HG02763 (cell line): ENCODE measurements around the gene TNFRSF14.

Source experiments
- ATAC-seq: cut with Tn5 transposase; IDR thresholded peaks from one replicate; pipeline ENCODE4 v1.9.1; 2021; ENCODE audit warnings: mild to moderate bottlenecking, moderate library complexity; ENCODE audit not compliant: unreplicated experiment

TNFRSF14 gene

GRCh38 chr1:2556277-2556677 lies at the start of gene TNFRSF14:
TNFRSF14 (plus strand) TSS chr1:2556371; CDS start chr1:2556665, 294 bp downstream.
- ATAC-seq = peak; percentile 22

GRCh38 chr1:2506901-2507565 lies 49.1 kb upstream of the TNFRSF14 start:
- ATAC-seq = no peak

DNA sequence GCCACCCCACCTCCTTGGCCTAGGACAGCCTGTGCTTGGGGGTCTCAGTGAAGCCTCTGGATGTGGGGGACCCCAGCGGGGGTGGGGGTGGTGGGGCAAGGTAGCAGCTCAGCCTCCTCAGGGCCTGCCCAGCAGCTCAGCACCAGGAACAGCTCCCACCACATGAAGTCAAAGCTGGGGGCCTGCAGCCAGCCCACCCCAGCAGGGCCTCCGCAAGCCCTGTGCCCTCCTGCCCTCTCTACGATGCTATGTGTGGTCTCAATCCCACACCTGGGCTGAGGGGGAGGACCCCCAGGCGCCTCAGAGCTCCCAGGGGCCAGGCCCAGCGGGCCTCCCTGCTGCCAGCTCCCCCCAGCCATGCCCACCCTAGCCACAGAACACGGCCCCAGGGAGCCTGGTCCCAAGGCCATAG lies 48.4 kb upstream of the TNFRSF14 start:
- no peak for ATAC-seq

- no peak for ATAC-seq
Measured at GRCh38 chr1:2508180-2508579, 48.0 kb upstream of the TNFRSF14 start.

- no peak for ATAC-seq
Measured at GRCh38 chr1:2508751-2509150, 47.4 kb upstream of the TNFRSF14 start.

DNA sequence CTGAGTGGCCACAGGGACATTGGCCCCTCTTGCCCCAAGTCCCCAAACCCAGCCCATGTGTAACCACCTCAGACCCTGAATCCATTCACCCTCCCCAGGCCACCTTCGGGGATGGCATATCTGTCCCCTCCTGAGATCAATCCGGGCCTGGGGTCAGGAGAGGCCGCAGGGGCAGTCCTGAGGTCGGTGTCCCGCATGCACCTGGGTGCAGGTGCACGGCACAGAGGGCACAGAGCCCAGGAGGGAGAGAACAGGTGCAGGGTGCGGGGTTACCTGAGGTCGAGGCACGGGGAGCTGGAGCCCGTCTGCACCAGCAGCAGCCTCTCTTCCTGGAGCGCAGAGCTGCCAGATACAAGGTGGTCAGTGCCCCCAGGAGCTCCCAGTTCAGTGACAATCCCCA lies 46.6 kb upstream of the TNFRSF14 start:
- no peak for ATAC-seq

DNA sequence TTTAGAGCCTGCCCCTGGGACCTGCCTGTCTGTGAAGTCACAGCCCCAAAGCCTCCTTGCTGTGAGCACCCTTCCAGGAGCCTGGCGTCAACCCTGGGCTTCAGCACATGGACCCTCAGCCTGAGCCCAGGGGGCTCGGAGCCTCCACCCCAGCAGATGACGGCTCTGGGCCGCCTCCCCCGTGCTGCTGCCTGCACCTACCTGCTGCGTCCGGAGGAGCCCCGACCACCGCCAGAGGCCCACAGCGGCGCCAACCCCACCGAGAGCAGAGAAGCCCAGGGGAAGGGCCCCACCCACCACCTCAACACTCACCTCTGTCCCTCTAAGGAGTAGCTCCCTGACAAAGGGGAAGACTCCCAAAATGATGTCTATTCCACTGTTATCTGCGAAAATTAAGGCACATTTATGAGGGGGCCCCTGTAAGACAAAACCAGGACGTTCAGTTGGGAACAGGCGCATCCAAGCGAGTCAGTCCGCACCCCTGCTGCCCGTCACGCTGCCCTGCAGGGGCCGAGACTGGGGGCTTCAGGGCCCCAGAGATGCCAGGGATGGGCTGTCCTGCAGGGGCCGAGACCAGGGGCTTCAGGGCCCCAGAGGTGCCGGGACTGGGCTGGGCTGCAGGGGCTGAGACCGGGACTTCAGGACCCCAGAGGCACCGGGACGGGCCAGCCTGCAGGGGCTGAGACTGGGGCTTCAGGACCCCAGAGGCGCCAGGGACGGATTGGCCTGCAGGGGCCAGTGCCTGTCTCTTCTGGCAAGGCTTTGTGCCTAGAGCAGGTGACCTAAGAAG lies 45.6 kb upstream of the TNFRSF14 start:
- no peak for ATAC-seq

DNA sequence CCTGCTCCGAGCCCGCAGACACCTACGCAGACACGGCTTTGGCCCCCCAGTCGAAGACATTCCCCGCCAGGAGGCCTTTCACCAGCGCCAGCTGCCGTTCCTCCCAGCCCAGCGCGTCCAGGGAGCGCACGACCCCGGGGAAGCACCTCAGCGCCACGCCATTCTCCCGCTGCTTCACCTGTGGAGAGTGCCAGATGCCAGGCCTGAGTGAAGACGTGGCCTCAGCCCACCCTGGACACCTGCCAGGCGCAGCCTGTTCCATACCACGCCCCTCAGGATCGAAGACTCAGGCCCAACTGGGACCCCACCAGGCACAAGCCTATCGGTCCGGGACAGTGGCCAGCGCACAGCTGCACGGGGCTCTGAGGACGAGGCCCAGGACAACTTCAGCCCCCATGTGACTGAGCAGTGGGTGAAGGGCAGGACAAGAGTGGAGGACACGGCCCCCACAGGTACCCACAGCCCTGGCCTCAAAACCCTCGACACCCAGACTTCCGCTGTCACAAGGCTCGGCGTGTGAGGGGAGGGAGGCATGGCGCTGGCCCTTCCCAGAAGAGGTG lies 43.2 kb upstream of the TNFRSF14 start:
- no peak for ATAC-seq

DNA sequence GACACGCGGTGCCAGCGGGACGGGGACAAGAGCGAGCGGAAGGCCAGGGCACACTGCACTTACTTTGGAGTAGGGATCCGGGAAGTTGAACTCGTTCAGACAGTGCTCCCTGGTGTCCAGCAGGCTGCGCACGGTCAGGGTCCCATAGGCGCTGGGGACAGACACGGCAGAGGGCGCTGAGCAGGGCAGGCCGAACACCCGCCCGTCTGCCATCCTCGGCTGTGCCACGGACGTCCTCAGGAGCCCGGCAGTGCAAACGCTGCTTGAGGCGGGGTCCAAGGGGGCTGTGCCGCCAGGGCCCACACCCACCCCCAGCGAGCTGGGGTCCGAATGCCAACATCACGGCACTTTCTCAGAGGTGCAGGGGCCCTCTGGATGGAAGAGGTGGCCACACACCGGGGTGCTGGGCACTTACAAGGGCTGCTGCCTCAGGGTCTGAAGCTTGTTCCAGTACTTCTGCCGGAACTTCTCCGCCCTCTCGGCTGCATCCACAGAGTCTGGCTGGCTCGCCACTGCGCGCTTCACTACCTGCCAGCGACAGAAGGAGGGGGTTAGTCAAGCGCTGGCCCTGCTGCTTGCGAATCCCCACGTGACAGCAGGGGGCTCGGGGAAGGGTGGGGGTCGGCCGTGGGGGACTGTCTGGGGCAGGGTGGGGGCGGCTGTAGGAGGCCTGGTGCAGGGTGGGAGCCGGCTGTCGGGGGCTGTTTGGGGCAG lies 42.1 kb upstream of the TNFRSF14 start:
- no peak for ATAC-seq

DNA sequence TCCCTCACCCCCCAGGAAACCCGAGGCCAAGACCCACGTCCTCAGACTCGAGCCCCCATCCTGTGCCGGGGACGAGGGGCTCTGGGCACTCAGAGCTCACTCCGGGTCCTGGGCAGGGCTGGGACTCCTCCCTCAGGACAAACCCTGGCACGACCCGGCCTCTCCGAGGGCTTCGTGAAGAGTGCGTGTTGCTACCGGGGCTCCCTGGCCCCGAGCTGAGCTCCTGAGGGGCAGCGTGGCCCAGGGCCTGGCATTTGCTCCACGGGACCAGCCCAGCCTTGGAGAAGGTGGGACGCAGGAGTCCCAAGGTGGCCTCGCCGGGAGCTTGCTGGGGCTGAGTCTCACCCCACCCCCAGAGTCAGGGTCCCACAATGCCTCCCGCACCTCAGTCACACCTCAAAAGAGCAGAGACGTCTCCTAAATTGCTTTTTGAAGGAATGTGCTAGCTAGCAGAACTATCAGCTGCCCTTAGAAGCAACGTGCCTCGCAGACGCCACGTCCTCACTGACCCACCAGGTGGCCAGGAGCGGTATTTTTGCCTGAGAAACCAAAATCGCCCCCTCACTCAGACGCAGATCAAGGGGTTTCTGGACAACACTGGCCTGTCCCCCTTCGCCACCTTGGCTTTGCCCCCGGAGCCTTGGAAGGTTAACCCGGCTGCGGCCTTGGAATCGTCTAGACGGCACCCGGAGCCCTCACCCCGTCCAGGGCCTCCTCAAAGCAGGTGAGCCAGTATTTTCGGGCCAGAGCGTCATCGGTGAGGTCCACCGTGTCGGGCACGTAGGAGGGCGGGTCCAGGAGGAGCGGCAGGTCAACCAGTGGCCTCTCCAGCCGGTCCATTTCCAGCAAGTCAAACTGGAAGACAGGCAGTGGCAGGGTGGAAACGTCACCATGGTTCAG lies 41.1 kb upstream of the TNFRSF14 start:
- ATAC-seq = no peak

DNA sequence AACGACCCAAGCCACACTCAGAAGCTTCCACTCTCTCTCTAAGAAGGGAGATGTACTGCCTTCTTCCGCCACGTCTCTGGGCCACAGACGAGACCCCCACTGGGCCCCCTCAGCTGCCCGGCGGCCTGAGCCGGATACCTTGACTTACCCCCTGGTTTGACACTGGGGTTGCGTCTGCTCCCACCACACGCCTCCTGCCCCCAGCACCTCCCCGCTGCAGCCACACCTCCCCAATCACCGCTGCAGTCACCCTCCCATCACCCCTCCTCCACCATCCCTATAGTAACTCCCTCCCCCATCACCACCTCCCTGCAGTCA lies 40.4 kb upstream of the TNFRSF14 start:
- ATAC-seq = no peak

- ATAC-seq = no peak
Measured at GRCh38 chr1:2516124-2516523, 40.0 kb upstream of the TNFRSF14 start.

DNA sequence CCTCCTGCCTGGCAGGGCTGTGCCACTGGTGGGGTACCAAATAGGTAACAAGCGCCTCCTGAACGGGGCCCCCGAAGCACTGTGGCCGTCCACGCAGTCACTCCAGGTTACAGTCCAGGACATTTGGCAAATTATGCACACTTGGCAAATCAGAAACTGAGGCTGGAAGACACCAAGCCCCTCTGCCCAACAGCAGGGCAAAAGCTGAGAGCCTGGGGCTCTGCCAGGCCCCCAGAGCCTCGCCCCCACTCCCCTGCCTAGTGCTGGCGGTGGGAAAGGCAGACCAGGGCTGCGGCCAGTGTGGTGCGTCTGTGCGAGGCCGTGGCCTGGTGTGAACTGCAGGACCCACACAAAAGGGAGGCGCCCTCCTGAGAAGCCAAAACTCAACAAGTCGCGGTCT lies 39.2 kb upstream of the TNFRSF14 start:
- ATAC-seq = no peak

GRCh38 chr1:2517966-2518365 lies 38.2 kb upstream of the TNFRSF14 start:
- ATAC-seq = no peak

GRCh38 chr1:2518528-2518927 lies 37.6 kb upstream of the TNFRSF14 start:
- no peak for ATAC-seq

- ATAC-seq = no peak
Measured at GRCh38 chr1:2519029-2519685, 37.0 kb upstream of the TNFRSF14 start.

DNA sequence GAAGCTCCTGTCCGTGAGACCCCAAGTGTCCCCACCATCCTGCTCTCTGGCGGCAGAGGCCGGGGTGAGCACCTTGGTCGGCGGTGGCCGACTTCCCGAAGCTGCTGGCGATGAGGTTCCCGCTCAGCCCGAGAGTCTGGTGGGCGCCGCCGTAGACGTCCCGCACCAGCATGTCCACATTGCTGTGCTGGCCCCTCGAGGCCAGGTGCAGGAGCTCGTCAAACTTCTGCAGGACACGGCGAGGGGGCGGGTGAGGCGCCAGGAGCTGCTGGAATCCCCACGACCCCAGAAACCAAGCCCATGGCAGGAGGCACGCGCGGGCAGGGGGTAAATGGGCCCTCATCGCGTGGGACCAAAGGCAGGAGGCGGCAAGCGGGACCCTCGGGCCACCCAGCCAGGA lies 36.4 kb upstream of the TNFRSF14 start:
- no peak for ATAC-seq

DNA sequence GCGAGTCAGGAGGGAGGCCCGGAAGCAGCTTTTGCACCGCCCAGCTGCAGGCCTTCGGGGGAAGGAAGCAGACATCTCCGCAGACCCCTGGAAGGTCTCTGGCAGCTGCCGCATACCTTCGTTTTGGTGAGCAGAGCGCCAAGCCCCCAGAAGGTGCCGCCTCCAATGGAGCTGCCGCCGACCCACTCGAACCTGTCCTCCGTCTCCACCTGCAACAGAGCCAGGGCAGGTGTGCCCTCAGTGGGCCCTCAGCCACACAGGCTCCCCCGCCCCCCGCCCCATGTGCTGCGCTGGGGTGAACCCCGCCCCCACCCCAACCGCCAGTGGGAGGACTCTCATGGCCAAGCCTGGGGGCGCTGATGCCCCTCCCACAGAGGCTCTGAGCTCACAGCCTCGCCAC lies 36.0 kb upstream of the TNFRSF14 start:
- ATAC-seq = no peak

DNA sequence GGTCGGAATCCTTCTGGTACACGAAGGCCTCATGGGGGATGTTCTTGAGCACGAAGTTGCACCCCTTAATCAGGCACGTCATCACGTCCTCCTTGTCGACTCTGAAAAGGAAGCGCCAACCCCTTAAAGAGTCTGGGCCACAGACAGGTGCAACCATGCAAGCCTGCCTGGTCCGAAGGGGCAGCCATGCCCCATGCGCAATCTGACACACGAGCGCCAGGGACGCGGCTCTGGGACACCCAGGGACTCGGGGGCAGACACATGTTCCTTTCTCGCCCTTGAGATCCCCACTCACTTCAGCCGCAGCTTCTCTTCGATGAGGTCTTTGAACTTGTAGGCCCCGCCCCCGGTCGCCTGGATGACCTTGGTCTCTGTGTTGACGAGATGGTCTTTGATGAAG lies 35.4 kb upstream of the TNFRSF14 start:
- ATAC-seq = no peak

GRCh38 chr1:2522230-2522629 lies 33.9 kb upstream of the TNFRSF14 start:
- ATAC-seq = no peak
